NCI-H2196 treated with DMSO at 0.1 percent for 48 hours (cell line): Measurements from ENCODE around the gene CAVIN2.

Experiments
- DNase-seq: peaks from one replicate; lab custom pipeline; 2025; ENCODE audit not compliant: unreplicated experiment; lab: John Stamatoyannopoulos, UW

The CAVIN2 gene

DNA sequence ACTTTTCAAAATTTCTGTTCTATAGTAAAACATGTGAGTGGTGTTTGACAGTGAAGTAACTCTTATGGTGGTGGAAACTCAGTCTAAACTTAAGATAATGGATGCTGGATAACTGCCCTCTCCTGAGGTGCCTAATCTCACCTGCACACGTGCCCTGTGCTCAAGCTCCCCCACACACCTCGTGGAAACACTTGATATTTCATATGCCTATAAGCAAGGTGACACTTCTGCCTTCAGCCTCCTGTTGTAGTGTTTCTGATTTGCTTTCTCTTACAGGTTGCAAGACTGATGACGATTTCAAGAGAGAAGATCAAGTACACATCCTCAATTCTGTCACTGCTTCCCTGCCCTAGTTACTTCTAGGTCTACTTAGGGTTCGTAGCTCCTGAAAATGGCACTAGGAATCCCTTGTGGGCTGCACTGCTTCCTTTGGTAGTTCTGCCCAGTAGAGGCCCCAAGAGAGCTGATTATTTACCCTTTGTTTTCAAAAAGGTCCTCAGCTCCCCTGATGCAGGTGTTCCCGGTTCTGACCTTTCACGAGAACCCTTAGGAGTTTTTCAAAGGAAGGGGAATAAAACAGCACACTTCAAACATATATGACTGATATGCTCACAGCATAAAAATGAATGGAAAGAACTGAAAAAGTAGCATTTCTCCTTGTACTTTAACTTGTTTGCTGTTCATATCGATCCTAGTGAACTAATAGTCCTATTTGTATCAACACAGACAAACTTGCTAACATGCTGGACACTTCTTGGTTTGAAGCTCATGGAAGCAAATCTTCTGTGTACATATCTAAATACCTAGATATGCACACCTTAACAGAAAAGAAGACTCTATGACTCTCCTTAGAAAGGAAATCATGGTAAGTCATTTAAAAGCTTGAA is 6.7 kb downstream of the CAVIN2 start:
- no peak for DNase-seq

DNA sequence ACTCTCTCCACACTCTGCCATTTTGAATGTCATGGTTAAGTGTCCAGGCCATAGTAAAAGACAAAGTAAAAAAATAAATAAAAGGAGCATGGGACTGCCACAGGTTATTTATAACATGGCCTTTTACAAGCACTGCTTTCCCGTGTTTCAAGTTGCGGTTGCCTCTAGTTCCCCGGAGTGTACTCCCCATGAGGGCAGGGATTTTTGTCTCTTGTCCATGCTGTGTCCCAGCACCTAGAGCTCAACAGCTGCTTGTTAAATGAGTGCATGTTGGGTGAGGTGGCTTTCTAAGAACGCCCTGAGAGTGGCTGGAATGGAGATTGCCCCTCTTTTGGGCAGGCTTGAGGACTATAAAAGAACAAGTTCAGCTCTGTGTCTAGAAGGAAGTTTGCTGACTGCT is 8.4 kb downstream of the CAVIN2 start:
- DNase-seq: no peak

DNA sequence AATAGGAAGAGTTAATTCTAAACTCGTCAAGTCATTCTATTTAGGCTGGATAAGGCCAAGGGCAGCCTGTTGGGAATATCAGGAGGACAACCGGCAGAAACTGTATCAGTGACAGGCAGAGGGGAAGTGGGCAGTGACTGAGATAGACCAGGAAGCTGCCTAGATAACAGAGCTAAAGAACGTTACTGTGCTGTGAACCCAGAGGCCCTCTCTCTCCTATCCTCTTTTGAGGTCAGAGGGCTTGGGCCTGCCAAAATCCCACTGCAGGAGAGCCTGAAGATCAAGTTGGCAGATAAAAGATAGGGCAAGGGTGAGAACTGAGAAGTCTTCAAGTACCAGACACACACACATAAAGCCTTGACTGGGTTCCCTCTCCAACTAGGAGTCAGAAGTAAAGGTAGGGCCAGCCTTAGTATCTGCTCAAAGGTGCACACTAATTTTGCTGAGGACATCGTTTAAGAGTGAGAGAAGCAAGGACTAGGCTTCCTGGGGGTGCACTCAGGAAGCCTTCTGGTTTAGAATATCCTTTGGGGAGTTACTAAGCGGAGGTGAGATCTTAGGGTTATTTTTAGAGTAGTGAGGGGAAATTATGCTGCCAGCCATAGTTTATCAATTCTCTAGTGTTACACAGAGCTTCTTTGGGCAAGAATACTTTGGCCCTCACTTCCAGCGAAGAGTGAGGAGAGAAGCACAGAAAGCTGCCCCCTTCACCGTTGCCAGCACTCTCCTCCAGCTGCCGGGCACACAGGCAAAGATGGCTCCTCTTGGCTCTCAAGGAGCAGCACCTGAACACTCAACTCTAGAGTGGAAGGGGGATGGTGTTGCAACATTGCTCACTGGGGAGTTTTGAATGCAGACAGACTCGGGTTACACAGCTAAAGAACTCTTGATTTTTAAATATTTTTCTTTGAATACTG is 9.8 kb downstream of the CAVIN2 start:
- no peak for DNase-seq

DNA sequence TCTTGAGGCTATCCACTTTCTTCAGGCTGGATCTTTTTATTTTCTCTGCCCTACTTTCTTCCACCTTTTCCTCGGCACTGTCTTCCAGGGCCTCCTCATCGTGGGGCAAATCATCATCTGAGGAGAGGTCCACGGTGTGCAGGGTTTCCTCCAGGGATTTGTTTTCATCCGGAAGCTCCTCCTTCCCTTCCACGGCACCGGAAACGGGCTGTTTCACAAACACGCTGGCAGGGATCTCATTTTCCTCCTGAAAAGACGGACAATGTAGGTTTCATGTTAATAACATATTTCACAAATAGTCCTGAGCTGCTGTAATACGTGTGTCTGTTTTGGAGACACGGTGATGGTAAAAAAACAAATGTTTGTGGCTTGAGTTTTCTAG is 10.4 kb downstream of the CAVIN2 start:
- no peak for DNase-seq

DNA sequence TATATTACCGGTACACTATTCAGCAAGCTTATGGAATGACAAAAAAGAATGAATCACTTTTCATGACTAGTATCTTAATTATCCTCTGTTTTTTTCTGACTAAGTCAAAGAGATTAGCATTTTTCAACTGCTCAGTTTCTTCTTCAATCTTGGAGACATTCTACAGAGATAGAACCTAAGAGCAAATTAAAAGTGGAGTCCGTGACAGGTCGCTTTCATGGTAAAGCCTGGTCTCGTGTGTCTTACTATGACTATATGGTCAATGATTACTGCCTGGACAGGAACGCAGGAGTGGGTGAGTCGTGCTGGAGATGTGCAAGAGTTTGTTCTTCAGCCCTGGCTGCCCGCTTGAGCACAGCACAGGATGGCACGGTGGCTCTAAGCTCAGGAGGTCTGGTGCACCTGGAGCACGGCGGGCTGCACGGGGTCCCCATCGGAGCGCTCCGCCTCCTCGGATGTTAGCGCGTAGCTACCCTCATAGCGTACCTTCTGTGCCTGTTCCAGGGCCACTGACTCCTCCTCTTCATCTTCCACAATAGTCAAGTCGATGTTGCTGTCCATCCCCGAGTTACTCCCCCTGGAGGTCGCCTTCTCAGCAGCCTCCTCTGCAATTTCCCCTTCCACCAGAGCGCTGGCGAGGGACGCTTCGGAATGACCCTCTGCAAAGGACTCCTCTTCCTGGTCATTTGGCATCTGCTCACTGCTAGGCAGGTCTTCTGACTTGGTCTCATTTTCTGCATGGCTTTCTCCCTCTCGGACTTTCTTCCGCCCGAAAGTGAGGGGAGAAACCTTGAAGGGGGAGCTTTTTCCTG is 11.1 kb downstream of the CAVIN2 start:
- DNase-seq: no peak

DNA sequence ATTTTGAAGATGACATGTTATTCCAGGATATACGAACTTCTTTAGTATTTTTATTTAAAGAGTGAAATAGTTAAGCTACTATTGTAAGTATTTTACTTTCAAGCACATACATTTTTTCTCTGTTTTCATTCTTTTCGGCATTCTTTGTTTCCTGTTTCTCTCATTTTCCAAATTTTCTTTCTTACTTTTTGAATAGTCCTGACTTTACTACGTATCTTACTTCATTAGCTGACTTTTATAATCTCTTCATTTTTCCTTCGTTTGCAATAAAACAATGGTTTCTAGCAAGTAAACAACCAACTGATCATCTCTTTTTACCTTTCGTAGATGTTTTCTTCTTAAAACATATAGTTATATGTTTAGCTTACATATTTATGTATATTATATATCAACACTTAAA is 11.8 kb downstream of the CAVIN2 start:
- no peak for DNase-seq

DNA sequence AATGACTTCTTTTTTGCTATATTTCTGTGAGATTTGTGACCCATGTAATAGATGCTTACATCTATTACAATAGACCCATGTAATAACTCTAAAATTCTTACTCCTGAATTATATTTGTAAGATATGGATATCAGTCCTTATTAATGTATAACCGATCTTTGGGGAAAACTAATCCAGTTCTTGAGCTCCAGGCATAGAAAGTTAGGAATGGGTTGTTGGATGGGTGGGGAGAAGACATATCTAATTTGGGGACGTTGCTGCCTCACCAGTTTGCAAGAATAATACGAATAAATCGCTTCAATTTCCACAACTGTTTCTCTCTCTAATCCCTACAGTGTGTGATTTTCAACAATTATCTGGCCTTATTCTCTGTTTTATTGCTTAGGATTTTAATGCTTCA is 13.5 kb downstream of the CAVIN2 start:
- DNase-seq: no peak

DNA sequence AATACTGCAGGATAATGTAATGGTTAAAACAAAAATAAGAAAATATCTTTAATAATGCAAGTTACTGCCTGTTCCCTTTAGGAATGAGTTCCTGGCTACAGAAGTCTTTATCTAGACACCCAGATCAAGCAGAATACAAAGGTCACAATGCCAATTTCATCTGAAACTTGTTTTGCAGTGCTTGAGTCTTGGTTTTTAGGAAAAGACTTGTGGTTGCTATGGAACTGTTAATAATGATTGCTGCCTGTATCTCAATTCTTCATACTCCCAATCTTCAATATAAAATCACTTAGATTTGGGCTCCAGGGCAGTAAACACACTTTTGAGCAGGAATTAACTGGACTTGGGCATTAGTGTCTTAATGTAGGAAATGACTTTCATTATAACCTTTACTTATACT is 14.2 kb downstream of the CAVIN2 start:
- DNase-seq: no peak

DNA sequence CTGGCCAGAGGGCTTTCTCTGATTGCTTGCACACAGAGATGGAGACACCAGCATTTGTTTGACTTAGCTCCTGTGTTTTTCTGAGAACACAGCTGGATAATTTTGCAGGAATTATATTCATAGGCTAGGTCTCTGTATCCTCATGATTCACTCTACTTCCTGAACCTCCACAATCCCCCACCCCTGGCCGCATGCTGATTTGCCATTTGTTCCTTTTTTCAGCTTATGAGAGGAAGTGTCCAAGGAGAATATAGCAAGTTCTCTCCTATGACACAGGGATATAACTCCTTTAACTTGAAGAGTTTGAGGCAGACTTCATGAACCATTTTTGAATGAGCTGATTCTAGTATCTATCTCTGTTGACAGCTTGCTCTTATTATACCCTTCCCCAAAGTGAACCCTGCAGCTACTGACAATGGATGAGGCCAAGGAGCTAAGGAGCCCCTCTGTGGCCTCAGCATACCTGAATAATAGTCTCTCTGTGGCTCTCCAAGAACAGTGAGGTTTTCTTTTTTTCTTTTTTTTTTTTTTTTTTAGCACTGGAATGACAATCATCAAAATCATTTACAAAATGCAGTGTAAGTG is 15.4 kb downstream of the CAVIN2 start:
- no peak for DNase-seq

DNA sequence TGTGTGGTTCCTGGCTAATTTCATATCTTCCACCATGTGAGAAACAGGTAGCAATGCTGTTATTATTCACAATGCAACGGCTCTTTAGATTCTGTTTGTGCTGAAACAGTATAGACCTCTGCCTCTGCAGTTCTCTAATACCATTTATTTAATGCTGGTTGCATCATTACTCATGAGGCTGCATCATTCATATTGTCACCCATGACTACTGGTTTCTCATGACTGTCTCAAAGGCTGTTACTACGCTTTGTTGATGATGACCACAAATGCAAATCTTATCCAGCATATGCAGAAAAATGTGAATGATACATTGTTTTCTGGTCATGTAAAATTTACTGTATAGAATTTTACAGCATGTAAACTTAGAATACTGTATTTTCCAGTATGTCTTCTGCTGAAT is 22.5 kb downstream of the CAVIN2 start:
- no peak for DNase-seq

DNA sequence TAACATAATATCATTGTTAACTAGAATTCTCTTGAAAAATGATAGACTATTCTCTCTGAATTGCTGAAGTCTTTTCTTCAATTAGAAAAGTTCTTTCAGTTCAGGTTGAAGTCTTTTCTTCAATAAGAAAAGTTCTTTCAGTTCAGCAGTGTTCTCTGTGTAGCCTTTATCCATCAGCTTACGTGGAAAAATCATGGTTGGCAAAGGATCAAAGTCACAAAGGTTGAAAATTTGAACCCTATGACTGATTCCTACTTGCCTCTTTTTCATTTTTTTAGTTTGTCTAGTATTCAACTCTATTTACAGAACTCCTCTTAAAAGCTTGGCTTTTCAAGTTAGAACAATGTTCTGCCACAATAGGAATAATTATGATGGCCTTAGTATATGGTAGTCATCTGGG is 25.8 kb downstream of the CAVIN2 start:
- DNase-seq: no peak

DNA sequence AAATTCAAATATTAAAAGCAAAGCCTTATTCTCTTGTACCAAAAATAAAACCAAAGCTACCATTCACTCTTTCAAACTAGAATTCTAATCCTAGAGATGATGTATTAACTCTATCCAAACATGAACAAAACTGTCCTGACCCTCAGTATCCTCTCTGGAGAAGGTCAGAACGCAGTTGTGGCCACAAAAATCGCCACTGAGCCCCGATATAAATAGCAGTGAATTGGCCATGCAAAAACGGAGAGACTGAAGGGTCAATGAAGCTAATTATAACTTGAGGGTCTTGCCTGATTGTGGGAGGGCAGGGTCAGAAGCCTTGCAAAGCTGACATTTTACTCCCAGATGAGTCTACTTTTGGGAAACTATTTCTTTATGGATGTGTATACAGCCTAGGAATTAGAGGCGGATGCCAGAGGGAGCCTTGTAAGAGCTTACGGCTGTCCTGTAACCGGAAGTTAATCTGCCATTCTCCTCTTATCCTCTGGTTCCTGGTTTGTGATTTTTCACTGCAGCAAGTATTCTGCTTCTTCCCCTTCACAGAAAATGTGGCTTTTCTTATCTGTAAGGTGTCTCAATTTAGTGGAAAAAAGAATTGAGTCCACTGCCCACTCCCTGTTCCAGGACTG is 28.1 kb downstream of the CAVIN2 start:
- DNase-seq: no peak

DNA sequence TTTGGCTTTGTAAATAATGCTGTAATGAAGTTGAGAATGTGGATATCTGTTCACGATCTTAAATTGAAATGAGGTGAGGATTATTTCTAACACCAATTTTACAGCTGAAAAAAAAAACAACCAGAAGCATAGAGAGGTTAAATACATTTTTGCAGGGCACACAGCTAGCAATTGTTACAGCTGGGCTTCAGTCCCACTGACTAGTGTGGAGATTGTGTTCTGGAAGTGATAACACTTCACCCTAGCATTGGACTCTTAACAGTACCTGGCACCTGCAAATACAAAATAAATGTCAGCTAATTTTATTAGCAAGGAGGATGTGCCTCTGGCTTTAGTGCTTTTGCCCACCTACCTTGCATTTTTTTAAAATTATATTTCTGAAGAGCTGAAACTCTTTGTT is 28.8 kb downstream of the CAVIN2 start:
- no peak for DNase-seq

DNA sequence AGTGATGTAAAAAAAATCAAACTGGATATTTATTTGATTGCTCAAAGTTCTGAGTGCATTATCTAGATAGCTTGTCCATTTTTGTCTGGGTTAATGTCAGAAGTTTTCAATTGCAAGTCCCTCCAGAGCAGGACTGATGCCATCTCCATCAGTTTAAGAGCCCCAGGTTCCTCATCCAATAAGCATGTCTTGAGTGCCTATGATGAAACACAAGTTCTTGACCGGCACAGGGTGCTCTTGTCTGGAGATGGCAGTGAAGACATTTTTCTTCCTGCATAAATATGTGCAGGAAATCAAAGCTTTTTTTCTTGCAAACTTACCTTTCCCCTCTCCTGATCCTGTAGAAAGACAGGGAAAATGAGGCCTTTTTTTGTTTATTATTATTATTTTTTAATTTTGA is 31.9 kb downstream of the CAVIN2 start:
- no peak for DNase-seq

DNA sequence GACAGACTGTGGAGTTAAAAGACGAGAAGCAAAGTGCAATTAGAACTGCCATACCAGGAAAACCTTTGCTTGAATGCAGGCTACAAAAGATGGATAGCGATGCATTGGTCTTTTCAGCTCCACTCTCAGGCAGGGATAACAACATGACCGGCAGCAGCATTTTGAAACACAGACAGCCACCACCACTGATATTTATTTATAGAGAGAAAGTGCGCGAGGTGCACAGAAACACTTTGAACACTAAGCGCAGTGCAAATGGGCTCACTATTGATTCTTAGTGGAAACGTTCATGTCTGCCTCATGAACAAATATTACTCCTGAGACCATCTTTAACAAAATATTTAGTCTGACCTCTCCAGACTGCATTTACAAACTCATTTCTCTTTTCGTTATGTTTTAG is 32.9 kb downstream of the CAVIN2 start:
- DNase-seq: no peak

DNA sequence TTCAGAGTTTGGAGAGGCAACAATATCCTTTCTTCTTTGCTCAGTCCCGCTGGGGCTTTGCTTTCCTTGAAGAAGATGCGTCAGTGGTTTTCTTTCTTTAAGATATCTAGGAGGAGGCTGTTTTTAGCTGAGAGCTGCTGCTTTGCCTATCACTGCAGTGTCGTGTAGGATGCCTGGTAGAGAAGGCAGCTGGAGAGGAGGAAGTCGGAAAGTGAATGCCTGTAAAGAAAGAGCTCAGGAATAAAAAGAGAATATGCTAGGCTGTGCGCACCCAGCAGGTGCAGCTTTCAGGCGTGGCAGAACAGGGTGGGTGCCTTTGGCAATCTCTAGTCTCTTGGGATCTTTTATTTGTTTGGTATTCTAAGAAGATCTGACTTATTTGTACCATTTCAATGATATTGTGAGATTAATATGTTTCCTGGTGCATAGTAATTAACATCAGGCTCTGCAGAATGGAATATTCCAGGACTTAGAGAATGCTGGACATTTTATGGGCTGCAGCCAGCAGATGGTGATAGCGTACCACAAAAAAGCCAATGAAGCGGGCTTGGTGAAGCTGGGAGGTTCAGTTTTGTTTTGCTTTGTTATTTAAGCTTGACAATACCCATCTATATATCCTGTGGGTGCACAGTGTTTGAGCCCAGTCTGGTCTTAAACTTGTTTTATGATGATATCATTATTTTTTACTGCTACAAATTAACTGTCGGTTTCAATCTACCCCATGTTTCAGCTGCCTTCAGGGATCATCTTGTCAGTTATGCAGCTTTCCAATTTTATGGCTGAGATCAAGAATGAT is 34.9 kb downstream of the CAVIN2 start:
- DNase-seq: no peak

DNA sequence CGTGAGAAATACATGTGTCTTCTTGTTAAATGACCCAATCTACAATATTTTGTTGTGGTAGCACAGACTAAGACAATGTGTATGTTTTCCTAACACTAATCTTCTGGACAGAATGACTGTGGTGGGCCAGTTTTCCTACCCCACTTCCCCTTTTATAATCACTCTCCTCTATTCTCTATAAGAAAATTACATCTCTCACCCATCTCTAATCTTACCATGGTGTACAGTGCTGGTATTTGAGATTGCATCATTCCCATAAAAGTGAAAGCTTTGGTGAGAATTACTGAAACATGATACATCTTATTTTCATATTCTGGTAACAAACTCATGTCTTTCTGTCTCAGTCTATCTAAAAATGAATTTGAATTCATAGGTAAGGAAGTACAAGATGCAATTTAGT is 40.5 kb downstream of the CAVIN2 start:
- DNase-seq: no peak

DNA sequence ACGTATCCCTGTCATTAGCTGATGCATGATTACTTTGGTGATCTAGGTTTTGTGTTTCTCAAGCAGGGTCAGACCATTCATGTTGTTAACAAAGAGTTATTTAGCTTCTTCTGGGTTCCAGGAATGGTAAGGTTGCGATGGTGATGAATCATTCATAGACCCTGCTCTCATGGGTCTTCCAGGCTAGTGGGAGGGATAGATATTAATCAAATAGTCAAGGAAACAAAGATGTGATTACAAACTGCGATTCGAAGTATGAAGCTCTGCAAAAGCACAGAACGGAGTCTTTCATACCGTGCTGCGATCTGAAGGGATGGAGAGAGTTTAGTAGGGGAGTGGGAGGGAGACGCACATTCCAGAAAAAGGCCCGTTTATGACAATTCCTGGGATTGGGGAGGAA is 42.1 kb downstream of the CAVIN2 start:
- DNase-seq: no peak

DNA sequence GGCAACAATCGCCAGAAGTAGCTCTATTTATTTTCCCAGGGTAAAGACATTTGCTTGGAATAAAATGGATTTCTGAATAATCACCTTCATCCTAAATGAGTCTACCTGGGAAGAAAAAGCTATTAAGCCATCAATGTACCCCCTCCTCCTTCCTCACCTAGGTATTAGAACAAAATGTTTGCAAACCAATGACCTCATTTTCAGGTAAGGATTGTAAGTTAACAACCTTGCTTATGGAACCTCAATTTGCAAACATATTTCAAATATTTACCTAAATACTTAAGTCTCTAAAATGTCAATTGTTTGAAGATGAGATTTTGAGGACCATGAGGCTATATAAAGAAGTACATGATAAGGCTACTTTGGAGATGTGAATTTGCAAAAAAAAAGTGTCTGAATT is 43.9 kb downstream of the CAVIN2 start:
- DNase-seq: no peak

DNA sequence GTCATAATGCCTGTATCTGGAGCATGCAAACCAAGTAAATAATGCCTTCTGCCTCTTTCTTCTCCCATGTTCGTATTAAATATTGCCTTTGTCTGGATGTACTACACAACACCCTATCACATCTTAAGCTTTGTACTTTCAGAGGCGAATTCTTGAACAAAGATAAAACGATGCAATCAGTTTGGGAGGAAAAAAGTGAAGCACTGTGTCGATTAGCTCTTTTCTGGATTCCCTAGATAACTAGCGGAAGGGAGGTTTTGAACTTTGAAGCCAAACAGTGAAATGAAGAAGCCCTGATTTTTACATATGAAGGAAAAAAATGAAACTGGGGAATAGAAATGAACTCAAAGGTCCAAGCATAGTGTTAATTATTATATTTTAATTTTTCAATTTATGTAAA is 44.7 kb downstream of the CAVIN2 start:
- no peak for DNase-seq
